Measurements from ENCODE around the gene GMDS. TPM values are rescaled to one million over a fixed set of nuclear protein-coding genes. Genes with fewer than 3 reads are reported as not detected.
"Not testable (repeated sequence)": the region's sequence is repeated elsewhere in the genome, so short reads cannot be mapped to it uniquely, and the experiment has no call there.

GMDS gene
- total RNA-seq, 2 donors from 2014 or later: 19.6 to 36.3 TPM

- H3K36me3 Mint-ChIP-seq (ENCODE audit: low read depth): no peaks in the 10 kb centered on the region
- no peaks in the 10 kb centered on the region for H3K4me1 Mint-ChIP-seq
- H3K27me3 Mint-ChIP-seq: no peaks in the 10 kb centered on the region
- H3K9me3 Mint-ChIP-seq: no peaks in the 10 kb centered on the region
- ATAC-seq (replicated peaks): no peak
- no peak overlapping the region for H3K27ac Mint-ChIP-seq
- H3K4me3 Mint-ChIP-seq: no peak overlapping the region
These were observed 543.6 kb downstream of the GMDS start for GRCh38 chr6:1701668-1702353.

DNA sequence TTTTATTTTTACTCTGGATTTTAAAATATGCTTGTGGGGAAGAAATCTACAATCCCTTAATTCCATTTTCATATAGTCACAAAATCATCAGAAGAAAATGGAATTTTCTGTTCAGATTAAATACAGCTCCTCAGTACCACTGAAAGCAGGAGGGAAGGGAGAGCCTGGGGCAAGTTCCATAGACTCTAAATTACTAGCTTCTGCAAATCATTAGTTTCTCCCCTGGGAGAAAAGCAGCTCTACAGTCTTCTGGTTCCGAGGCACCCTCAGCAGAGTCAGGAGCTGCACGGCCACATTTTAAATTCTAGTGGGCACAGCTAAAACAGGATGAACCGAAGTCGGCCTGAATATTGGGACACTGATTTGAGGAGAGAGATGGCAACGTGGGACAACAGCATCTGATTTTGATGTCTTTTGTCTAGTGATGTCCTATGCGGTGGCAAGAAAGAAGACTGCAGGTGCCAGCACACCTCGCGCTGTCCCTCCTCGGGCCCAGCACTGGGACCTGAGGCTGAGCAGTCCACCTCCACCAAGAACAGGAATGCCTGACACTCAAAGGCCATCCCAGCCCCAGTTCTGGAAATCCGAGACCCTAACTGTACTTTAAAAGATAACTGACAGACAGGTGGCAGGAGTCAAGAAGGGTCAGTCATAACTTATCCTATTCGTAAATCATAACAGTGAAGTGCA lies 545.0 kb downstream of the GMDS start:
- H3K4me3 Mint-ChIP-seq: no peak overlapping the region
- H3K27me3 Mint-ChIP-seq: no peaks in the 10 kb centered on the region
- no peak for ATAC-seq (replicated peaks)
- H3K9me3 Mint-ChIP-seq: no peaks in the 10 kb centered on the region
- H3K4me1 Mint-ChIP-seq: no peaks in the 10 kb centered on the region
- no peak overlapping the region for H3K27ac Mint-ChIP-seq
- no peaks in the 10 kb centered on the region for H3K36me3 Mint-ChIP-seq (ENCODE audit: low read depth)

DNA sequence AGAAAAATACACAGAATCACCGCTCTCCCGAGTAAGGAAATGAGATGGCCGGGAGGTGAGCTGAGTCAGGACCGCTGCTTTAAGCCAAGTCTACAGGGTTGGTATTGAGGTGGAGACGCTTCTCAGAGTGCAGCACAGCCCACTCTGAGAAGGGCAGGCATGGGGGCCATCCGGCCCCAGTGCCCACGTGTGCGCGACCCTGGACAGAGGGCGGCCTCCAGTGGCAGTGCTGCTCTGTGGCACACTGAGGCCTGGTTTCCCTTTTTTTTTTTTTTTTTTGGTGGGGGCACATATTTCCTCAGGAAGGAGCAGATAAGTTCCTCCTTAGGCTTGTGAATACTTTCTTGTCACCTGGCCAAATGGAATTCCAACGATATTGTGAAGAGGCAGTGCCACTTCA lies 546.9 kb downstream of the GMDS start:
- H3K27me3 Mint-ChIP-seq: no peaks in the 10 kb centered on the region
- H3K27ac Mint-ChIP-seq: no peak overlapping the region
- ATAC-seq (replicated peaks): no peak
- H3K4me1 Mint-ChIP-seq: no peaks in the 10 kb centered on the region
- no peak overlapping the region for H3K4me3 Mint-ChIP-seq
- no peaks in the 10 kb centered on the region for H3K9me3 Mint-ChIP-seq
- no peaks in the 10 kb centered on the region for H3K36me3 Mint-ChIP-seq (ENCODE audit: low read depth)

DNA sequence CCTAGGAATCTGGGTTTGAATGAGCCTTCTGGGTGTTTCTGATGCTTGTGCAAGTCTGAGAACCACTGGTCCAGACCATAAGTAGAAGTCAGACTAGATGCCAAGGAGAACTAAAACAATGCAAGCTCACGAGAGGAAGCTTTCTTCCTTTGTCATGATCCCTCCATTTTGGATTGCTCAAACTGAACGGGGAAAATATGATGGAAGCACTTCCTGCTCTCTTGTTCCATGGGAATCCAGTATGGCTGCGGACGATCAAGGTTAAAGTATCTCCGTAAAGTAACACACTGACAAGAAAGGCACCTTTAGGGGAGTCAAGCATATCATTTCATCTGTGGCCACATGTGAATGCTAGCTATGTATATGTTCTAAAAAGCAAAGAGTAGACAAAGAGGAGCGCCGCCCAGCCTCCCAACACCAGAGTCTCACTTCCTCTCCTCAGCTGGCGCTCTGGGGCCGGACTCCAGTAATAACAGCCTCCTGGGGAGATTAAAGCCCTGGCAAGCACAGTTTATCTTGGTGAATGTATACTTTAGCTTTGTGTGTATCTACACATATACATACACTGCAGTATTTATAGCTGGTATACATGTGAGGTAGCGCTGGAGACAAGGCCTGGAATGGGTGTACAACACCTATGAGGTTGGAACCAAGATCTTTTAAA lies 547.6 kb downstream of the GMDS start:
- Mint-ChIP-seq H3K27ac (no peak overlapping the region), H3K9me3 (peaks cover 5% of the 10 kb centered on the region), H3K27me3 (no peaks in the 10 kb centered on the region), H3K4me1 (no peaks in the 10 kb centered on the region), H3K36me3 (ENCODE audit: low read depth) (no peaks in the 10 kb centered on the region), H3K4me3 (no peak overlapping the region)
- ATAC-seq (replicated peaks): no peak

DNA sequence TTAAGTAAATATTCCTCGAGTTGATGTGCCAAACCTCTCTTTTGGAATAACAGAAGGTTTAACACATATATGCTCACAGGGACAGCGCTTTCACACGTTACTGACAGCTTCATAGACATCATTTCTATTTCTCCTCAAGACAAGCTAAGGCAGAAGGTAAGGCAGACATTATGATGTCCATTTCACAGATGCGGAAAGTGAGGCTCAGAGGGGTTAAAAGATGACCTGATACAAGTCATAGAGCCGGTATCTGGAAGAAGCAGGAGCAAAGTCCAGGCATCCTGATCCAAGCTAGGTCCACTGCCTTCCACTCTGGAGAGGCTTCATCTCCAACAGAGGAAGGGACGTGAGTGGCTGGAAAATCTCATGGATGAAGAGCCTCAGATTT lies 548.9 kb downstream of the GMDS start:
- Mint-ChIP-seq H3K36me3 (ENCODE audit: low read depth) (no peaks in the 10 kb centered on the region), H3K27me3 (no peaks in the 10 kb centered on the region), H3K4me1 (no peaks in the 10 kb centered on the region), H3K4me3 (no peak overlapping the region), H3K9me3 (peaks cover 9% of the 10 kb centered on the region), H3K27ac (no peak overlapping the region)
- no peak for ATAC-seq (replicated peaks)

- no peaks in the 10 kb centered on the region for H3K4me1 Mint-ChIP-seq
- H3K27me3 Mint-ChIP-seq: no peaks in the 10 kb centered on the region
- no peak overlapping the region for H3K27ac Mint-ChIP-seq
- no peaks in the 10 kb centered on the region for H3K36me3 Mint-ChIP-seq (ENCODE audit: low read depth)
- no peak overlapping the region for H3K4me3 Mint-ChIP-seq
- peaks cover 9% of the 10 kb centered on the region for H3K9me3 Mint-ChIP-seq
- no peak for ATAC-seq (replicated peaks)
These were observed 549.6 kb downstream of the GMDS start for GRCh38 chr6:1695546-1696462.

DNA sequence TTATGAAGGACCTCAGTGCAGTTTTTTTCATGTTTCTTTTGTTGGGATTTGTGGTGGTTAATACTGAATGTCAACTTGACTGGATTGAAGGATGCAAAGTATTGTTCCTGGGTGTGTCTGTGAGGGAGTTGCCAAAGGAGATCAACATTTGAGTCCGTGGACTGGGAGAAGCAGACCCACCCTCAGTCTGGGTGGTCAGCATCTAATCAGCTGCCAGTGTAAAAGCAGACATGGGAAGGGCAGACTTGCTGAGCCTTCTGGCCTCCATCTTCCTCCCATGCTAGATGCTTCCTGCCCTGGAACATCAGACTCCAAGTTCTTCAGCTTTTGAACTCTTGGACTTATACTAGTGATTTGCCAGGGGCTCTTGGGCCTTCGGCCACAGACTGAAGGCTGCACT lies 553.6 kb downstream of the GMDS start:
- H3K4me1 Mint-ChIP-seq; H3K27ac Mint-ChIP-seq; H3K9me3 Mint-ChIP-seq; H3K4me3 Mint-ChIP-seq; ATAC-seq (replicated peaks); H3K36me3 Mint-ChIP-seq (ENCODE audit: low read depth); H3K27me3 Mint-ChIP-seq: not testable (repeated sequence)

DNA sequence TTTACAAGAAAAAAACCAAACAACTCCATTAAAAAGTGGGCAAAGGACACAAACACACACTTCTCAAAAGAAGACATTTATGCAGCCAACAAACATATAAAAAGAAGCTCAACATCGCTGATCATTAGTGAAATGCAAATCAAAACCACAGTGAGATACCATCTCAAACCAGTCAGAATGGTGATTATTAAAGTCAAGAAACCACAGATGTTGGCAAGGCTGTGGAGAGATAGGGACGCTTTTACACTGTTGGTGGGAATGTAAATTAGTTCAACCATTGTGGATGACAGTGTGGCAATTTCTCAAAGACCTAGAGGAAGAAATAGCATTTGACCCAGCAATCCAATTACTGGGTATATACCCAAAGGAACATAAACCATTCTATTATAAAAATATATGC lies 554.7 kb downstream of the GMDS start:
- H3K4me1 Mint-ChIP-seq; H3K27ac Mint-ChIP-seq; H3K36me3 Mint-ChIP-seq (ENCODE audit: low read depth); H3K27me3 Mint-ChIP-seq; H3K9me3 Mint-ChIP-seq; ATAC-seq (replicated peaks); H3K4me3 Mint-ChIP-seq: not testable (repeated sequence)

- Mint-ChIP-seq H3K4me1 (no peaks in the 10 kb centered on the region), H3K36me3 (ENCODE audit: low read depth) (no peaks in the 10 kb centered on the region), H3K4me3 (no peak overlapping the region), H3K27me3 (no peaks in the 10 kb centered on the region), H3K27ac (no peak overlapping the region), H3K9me3 (peaks cover 9% of the 10 kb centered on the region)
- peak; percentile 24 for ATAC-seq (replicated peaks)
These were observed 556.3 kb downstream of the GMDS start for GRCh38 chr6:1689141-1689540.

DNA sequence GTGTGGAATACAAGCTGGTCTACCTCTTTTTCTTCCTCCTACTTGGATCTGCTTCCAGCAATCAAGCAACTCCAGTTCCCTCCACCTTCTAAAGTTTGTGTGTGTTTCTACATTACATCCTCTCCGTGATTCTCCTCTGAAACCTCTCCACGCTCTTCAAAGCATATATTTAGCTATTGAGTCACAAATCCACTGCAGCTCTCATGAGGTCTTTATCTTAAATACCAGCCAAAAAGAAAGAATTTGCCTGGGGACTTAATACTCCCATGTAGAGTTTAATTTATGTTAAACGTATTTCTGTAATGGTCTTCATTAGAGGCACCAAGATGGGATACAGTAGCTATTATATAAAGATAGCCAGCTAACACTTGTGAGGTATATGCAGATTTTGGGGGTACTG lies 557.0 kb downstream of the GMDS start:
- Mint-ChIP-seq H3K27ac (no peak overlapping the region), H3K27me3 (no peaks in the 10 kb centered on the region), H3K4me3 (no peak overlapping the region), H3K36me3 (ENCODE audit: low read depth) (no peaks in the 10 kb centered on the region), H3K9me3 (peaks cover 9% of the 10 kb centered on the region), H3K4me1 (no peaks in the 10 kb centered on the region)
- no peak for ATAC-seq (replicated peaks)

DNA sequence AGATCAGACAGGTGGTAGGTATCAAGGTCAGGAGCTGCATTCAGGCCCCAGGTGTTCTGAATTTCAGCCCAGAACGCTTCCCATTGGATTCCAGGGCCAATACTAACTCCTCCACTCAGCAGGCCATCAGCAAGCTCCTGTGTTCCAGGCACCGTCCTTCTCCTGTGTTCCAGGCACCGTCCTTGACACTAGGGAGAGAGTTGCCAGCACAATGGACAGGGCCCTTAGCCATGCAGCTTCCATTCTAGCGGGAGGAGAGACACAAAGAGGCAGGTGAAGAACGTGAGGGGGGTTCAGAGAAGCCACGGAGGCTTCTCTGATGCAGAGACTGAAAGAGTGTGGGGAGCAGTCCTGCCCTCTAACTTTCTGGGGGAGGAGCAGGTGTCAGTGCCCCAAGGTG lies 558.0 kb downstream of the GMDS start:
- no peaks in the 10 kb centered on the region for H3K36me3 Mint-ChIP-seq (ENCODE audit: low read depth)
- no peaks in the 10 kb centered on the region for H3K9me3 Mint-ChIP-seq
- H3K4me3 Mint-ChIP-seq: no peak overlapping the region
- no peak overlapping the region for H3K27ac Mint-ChIP-seq
- no peaks in the 10 kb centered on the region for H3K27me3 Mint-ChIP-seq
- ATAC-seq (replicated peaks): no peak
- no peaks in the 10 kb centered on the region for H3K4me1 Mint-ChIP-seq

DNA sequence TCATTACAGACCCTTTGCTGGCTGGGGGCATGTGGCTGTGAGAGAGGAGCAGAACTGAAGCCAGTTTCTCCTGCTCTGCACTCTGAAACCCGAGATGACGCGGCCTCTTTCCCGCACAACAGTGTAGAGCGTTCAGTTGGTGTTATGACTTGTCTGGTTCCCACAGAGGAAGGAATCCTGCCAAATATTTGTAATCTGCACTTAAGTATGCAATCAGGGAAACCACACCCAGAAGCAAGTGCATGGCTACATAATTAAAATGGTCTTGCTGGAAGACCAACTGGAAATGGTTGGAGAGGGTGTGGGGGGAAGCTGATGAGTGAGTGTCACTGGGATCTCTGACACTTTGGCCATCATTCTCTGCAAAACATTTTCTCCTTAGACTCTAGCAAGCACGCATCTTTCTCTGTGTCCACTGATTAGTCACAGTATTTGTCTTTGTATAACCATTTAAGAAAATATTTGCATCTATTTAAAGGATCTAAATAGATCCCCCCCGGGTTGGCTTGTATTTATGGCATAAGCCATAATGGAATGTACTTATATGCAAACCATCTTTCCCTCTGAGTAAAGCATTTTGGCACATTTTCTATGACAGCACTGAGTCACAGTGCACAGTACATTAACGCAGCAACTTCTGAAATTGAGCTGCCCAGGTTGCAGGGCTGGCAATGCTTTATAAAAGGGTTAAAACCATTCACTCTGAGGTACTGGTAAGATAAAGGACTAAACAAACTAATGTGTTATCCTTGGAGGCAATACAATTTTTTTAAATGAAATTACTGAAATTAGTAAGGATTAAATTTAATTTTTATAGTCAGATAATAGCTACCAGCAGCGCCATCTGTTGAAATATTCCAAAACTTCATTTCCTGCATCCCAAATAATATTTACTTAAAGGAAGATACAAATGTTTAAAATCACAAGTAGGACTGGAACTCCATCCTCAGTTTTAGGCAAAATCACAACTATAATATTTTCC lies 559.0 kb downstream of the GMDS start:
- H3K27me3 Mint-ChIP-seq: no peaks in the 10 kb centered on the region
- no peaks in the 10 kb centered on the region for H3K9me3 Mint-ChIP-seq
- ATAC-seq (replicated peaks): no peak
- H3K4me1 Mint-ChIP-seq: no peaks in the 10 kb centered on the region
- no peak overlapping the region for H3K4me3 Mint-ChIP-seq
- no peaks in the 10 kb centered on the region for H3K36me3 Mint-ChIP-seq (ENCODE audit: low read depth)
- H3K27ac Mint-ChIP-seq: no peak overlapping the region

- Mint-ChIP-seq H3K27ac (no peak overlapping the region), H3K4me3 (no peak overlapping the region), H3K9me3 (no peaks in the 10 kb centered on the region), H3K4me1 (no peaks in the 10 kb centered on the region), H3K27me3 (no peaks in the 10 kb centered on the region), H3K36me3 (ENCODE audit: low read depth) (no peaks in the 10 kb centered on the region)
- ATAC-seq (replicated peaks): no peak
These were observed 565.7 kb downstream of the GMDS start for GRCh38 chr6:1679688-1680068.
